ENCODE measurements around the gene PFAS.
A peak's percentile ranks its signal among the peaks of the same experiment; 100 is the strongest.
"Not testable (repeated sequence)": the region's sequence is repeated elsewhere in the genome, so short reads cannot be mapped to it uniquely, and the experiment has no call there.

PFAS gene

GRCh38 chr17:8248751-8249607, at the start of gene PFAS:
PFAS (plus strand) TSS chr17:8249289; CDS start chr17:8253938, 4,649 bp downstream.
- DNase-seq: peak; percentile 84 to 93

- no peak for DNase-seq
Observed at GRCh38 chr17:8204761-8205555, 44.1 kb upstream of the PFAS start.

- no peak for DNase-seq
Observed at GRCh38 chr17:8206536-8206935, 42.6 kb upstream of the PFAS start.

GRCh38 chr17:8209907-8210760, 39.0 kb upstream of the PFAS start, which contains the start of gene AURKB:
AURKB (minus strand) TSS chr17:8210575; CDS start chr17:8210224, 351 bp downstream.
- DNase-seq: peak; percentile 89 to 91

GRCh38 chr17:8210761-8211458, 38.2 kb upstream of the PFAS start:
- DNase-seq: no peak

GRCh38 chr17:8212312-8213180, 36.5 kb upstream of the PFAS start:
- no peak for DNase-seq

- DNase-seq: not testable (repeated sequence)
Observed at GRCh38 chr17:8214000-8214399, 35.1 kb upstream of the PFAS start.

GRCh38 chr17:8220783-8221662, 28.1 kb upstream of the PFAS start:
- DNase-seq: peak; percentile 82

- DNase-seq: peak; percentile 65 to 82
Observed at GRCh38 chr17:8221663-8222379, 27.3 kb upstream of the PFAS start.

GRCh38 chr17:8222380-8222629, 26.8 kb upstream of the PFAS start:
- no peak for DNase-seq

GRCh38 chr17:8222630-8223355, 26.3 kb upstream of the PFAS start:
- peak; percentile 77 for DNase-seq

- peak; percentile 34 to 66 for DNase-seq
Observed at GRCh38 chr17:8223356-8224126, 25.5 kb upstream of the PFAS start.

GRCh38 chr17:8224891-8225812, 23.9 kb upstream of the PFAS start:
- no peak for DNase-seq

- DNase-seq: peak; percentile 27 to 28
Observed at GRCh38 chr17:8225813-8226535, 23.1 kb upstream of the PFAS start.

GRCh38 chr17:8226536-8227237, 22.4 kb upstream of the PFAS start:
- no peak for DNase-seq

- no peak for DNase-seq
Observed at GRCh38 chr17:8227238-8227581, 21.9 kb upstream of the PFAS start.
